ENCODE data around the gene TOR1A.

DNA sequence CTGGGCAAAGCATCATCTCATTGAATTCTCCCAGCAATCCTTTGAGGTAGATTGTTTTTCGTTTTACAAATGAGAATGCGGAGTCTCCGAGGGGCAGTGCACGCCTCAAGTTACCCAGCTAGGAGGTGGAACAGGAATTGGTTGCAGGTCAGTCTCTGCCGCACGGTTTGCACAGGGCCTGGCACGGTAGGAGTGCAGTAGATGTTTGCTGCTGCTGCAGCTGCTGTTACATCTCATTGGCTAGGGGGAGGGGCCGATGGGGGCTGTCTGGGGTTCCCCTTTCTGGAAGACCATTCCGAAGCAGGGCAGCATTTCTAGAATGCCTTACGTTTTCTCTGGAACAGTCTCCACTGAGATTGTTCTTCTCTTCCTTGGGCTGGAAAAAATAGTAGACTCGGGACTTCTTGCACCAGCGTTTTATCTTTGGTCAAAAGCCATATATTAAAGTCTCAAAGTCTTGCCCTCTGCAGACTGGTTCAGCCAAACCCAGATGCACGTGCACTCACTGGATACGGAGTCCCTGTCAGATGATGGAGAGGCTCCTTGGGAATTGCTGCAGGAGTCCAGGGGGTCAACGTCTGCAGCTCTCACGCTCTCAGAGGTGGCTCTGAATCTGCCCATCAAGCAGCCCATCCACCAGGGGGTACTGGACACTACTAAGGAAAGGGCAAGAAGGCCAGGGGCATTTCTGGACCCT lies 12.5 kb upstream of the TOR1A start:
- TF ChIP-seq, protein P1, sequence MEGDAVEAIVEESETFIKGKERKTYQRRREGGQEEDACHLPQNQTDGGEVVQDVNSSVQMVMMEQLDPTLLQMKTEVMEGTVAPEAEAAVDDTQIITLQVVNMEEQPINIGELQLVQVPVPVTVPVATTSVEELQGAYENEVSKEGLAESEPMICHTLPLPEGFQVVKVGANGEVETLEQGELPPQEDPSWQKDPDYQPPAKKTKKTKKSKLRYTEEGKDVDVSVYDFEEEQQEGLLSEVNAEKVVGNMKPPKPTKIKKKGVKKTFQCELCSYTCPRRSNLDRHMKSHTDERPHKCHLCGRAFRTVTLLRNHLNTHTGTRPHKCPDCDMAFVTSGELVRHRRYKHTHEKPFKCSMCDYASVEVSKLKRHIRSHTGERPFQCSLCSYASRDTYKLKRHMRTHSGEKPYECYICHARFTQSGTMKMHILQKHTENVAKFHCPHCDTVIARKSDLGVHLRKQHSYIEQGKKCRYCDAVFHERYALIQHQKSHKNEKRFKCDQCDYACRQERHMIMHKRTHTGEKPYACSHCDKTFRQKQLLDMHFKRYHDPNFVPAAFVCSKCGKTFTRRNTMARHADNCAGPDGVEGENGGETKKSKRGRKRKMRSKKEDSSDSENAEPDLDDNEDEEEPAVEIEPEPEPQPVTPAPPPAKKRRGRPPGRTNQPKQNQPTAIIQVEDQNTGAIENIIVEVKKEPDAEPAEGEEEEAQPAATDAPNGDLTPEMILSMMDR (conservative IDR thresholded peaks at IDR 0.05; ENCODE audit: low read length) = no peak; the same call in 1 of the 2 replicates
- no peak for TF ChIP-seq EZH2phosphoT487 (IDR thresholded peaks at IDR 0.05; ENCODE audit: borderline replicate concordance)
